ENCODE measurements around the gene HOXD11. TPM values are rescaled to one million over a fixed set of nuclear protein-coding genes. Genes with fewer than 3 reads are reported as not detected.
A peak's percentile ranks its signal among the peaks of the same experiment; 100 is the strongest.

HOXD11 gene
- total RNA-seq, 1 experiment from 2014 or later: 107 TPM

GRCh38 chr2:176087330-176088047 lies 19.6 kb upstream of the HOXD11 start:
- no peak overlapping the region for H3K27ac ChIP-seq (ENCODE audit: low read depth, low read length, poor library complexity, severe bottlenecking)
- ChIA-PET CTCF (interaction anchor here (1.2 kb wide), 1 partner anchor 10 kb away, joined by 3 read pairs; no protein-coding TSS in a partner anchor), POLR2A (ENCODE audit: low non-redundant PET) (interaction anchor here (0.5 kb wide), 1 partner anchor 365 kb away, joined by 4 read pairs; no protein-coding TSS in a partner anchor)
- H3K4me1 ChIP-seq (ENCODE audit: insufficient read depth, low read length, poor library complexity, severe bottlenecking): peaks cover 19% of the 10 kb centered on the region
- BruUV-seq (replicated peaks): no TSS peak
- no peak for DNase-seq (ENCODE audit: low spot score)
- peaks cover 35% of the 10 kb centered on the region for H3K27me3 ChIP-seq (replicated peaks; ENCODE audit: insufficient read depth, low read depth, low read length, poor library complexity)
- H3K36me3 ChIP-seq (ENCODE audit: insufficient read depth, low read length, poor library complexity, severe bottlenecking): no peaks in the 10 kb centered on the region
- H3K4me3 ChIP-seq (ENCODE audit: low read depth, low read length, poor library complexity, severe bottlenecking): no peak overlapping the region
- no peaks in the 10 kb centered on the region for H3K9me3 ChIP-seq (ENCODE audit: low read depth, low read length, poor library complexity, severe bottlenecking)
- TF ChIP-seq CTCF (conservative IDR thresholded peaks at IDR 0.05; ENCODE audit: low read depth, low read length) (no peak), EZH2 (IDR thresholded peaks at IDR 0.05; ENCODE audit: borderline replicate concordance, low read depth, low read length, poor library complexity, severe bottlenecking) (no peak)
- intact Hi-C loops (cut with micrococcal nuclease; ENCODE audit: unreplicated experiment): loop anchor here (5.0 kb wide), 3 partner anchors 775 to 885 kb away; no protein-coding TSS in a partner anchor

- intact Hi-C loops (cut with micrococcal nuclease; ENCODE audit: unreplicated experiment): loop anchor here (5.0 kb wide), 3 partner anchors 776 to 886 kb away; no protein-coding TSS in a partner anchor
Observed at GRCh38 chr2:176088048-176088936, 18.8 kb upstream of the HOXD11 start.

More at GRCh38 chr2:176088048-176088936, 18.8 kb upstream of the HOXD11 start:
- peak; percentile 92 for TF ChIP-seq CTCF (conservative IDR thresholded peaks at IDR 0.05; ENCODE audit: low read depth, low read length)
- TF ChIP-seq EZH2 (IDR thresholded peaks at IDR 0.05; ENCODE audit: borderline replicate concordance, low read depth, low read length, poor library complexity, severe bottlenecking): no peak
- Histone ChIP-seq H3K27ac (ENCODE audit: low read depth, low read length, poor library complexity, severe bottlenecking) (no peak overlapping the region), H3K27me3 (replicated peaks; ENCODE audit: insufficient read depth, low read depth, low read length, poor library complexity) (peaks cover 27% of the 10 kb centered on the region), H3K9me3 (ENCODE audit: low read depth, low read length, poor library complexity, severe bottlenecking) (no peaks in the 10 kb centered on the region), H3K4me3 (ENCODE audit: low read depth, low read length, poor library complexity, severe bottlenecking) (no peak overlapping the region), H3K36me3 (ENCODE audit: insufficient read depth, low read length, poor library complexity, severe bottlenecking) (no peaks in the 10 kb centered on the region), H3K4me1 (ENCODE audit: insufficient read depth, low read length, poor library complexity, severe bottlenecking) (peaks cover 14% of the 10 kb centered on the region)
- DNase-seq (ENCODE audit: low spot score): peak; percentile 76
- BruUV-seq (replicated peaks): no TSS peak
- CTCF ChIA-PET: interaction anchor here (0.6 to 1.2 kb wide), 3 partner anchors 9 to 837 kb away, joined by 3 read pairs; no protein-coding TSS in a partner anchor
- POLR2A ChIA-PET (ENCODE audit: low non-redundant PET): interaction anchor here (0.5 kb wide), 1 partner anchor 366 kb away, joined by 4 read pairs; no protein-coding TSS in a partner anchor
